ENCODE results near the gene CABP2.
A peak's percentile ranks its signal among the peaks of the same experiment; 100 is the strongest.

Gene CABP2

DNA sequence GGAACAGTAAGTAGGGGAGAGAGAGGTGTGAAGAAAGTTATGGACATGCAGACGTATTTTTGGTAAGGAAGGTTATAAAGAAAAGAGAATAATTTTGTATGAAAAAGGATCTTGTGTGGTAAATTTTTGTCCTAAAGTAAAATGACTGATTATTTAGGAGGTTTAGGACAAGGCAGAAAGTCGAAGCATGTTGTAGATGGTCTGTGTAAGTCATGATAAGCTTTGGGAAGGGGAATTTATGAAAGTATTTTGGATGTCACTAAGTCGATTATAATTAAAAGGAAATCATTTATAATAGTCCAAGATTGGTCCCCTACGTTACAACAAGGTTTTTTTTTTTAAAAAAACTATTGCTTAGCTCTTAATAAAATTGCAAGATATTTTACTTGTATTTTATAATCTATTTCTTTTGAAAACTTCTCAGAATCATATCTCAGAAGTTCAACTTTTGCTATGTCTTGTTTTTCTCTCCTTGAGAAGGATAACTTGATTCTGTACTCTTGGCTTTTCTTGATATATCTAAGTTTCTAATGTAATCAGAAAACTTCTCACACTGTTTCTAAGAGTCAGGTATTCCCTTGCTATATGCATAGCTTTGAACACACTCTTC lies 10.9 kb upstream of the CABP2 start:
- H2AFZ ChIP-seq (ENCODE audit: low read depth, low read length) = no peak overlapping the region
- no peak overlapping the region for H2BK15ac ChIP-seq (ENCODE audit: low read depth, poor library complexity, severe bottlenecking)
- peaks cover 29% of the 10 kb centered on the region for H3K9me3 ChIP-seq (ENCODE audit: control insufficient read depth, low read length)
- 5% methylated on average over 2 of the region's 4 CpGs for WGBS
- H3K79me1 ChIP-seq (replicated peaks; ENCODE audit: low read length, poor library complexity, severe bottlenecking) = no peaks in the 10 kb centered on the region
- no peak overlapping the region for H4K91ac ChIP-seq (ENCODE audit: low read length)
- H2BK12ac ChIP-seq (ENCODE audit: low read length in 2 of 2) = no peak overlapping the region
- H3K4me2 ChIP-seq (ENCODE audit: low read length, poor library complexity, severe bottlenecking) = no peak overlapping the region
- H3K27me3 ChIP-seq (ENCODE audit: control insufficient read depth in 1 of 2, insufficient read depth in 1 of 2, low read length in 2 of 2) = peaks cover 0 to 3% of the 10 kb centered on the region in 2 experiments
- no peak overlapping the region for H3K18ac ChIP-seq (ENCODE audit: low read depth in 1 of 2, low read length in 2 of 2)
- no peaks in the 10 kb centered on the region for H3K36me3 ChIP-seq (ENCODE audit: control insufficient read depth in 1 of 2, insufficient read depth in 2 of 2, low read depth in 1 of 2, low read length in 2 of 2)
- H2AK5ac ChIP-seq (ENCODE audit: low read length, severe bottlenecking) = no peak overlapping the region
- peak; percentile 23 for DNase-seq
- H3K27ac ChIP-seq (ENCODE audit: low read length, poor library complexity, severe bottlenecking) = no peak overlapping the region
- no peak overlapping the region for H3K14ac ChIP-seq (ENCODE audit: low read length in 2 of 2)
- no peak overlapping the region for H3K4ac ChIP-seq (ENCODE audit: low read depth in 1 of 2, low read length in 2 of 2)
- H2BK5ac ChIP-seq (ENCODE audit: low read depth, low read length, poor library complexity, severe bottlenecking) = no peak overlapping the region
- H3K4me1 ChIP-seq (ENCODE audit: control insufficient read depth, insufficient read depth, low read depth, low read length) = peaks cover 8% of the 10 kb centered on the region
- H2BK120ac ChIP-seq (ENCODE audit: low read depth, low read length) = no peak overlapping the region
- H3K23ac ChIP-seq (ENCODE audit: low read length in 2 of 2) = no peak overlapping the region
- no peak overlapping the region for H3K4me3 ChIP-seq (ENCODE audit: insufficient read depth in 1 of 2, low read depth in 1 of 2, low read length in 2 of 2)
- H3K9ac ChIP-seq (ENCODE audit: low read length) = no peak overlapping the region
- H4K8ac ChIP-seq (ENCODE audit: low read length) = no peak overlapping the region

DNA sequence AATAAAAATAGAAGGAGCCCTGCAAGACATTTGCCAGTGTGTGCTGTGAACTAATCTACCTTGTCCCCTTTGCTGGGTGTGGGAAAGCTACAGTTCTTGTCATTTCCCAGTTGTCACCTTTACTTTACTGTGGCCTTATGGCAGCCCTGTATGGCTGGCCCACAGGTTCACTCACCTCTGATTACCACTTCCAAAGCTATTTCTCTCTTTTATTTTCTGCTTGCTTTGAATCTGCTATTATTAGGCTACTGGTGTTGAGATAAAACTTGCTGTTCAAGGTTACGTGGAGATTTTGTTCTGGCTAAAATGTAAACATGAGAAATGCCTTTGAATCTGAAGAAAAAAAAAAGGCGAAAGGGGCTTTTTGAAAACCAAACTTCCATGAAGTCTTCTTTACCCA lies 9.6 kb upstream of the CABP2 start:
- H3K18ac ChIP-seq (ENCODE audit: low read depth in 1 of 2, low read length in 2 of 2) = no peak overlapping the region
- H2BK5ac ChIP-seq (ENCODE audit: low read depth, low read length, poor library complexity, severe bottlenecking) = no peak overlapping the region
- no peak overlapping the region for H3K23ac ChIP-seq (ENCODE audit: low read length in 2 of 2)
- H3K9ac ChIP-seq (ENCODE audit: low read length) = no peak overlapping the region
- H3K4me1 ChIP-seq (ENCODE audit: control insufficient read depth, insufficient read depth, low read depth, low read length) = peaks cover 8% of the 10 kb centered on the region
- no peak overlapping the region for H4K91ac ChIP-seq (ENCODE audit: low read length)
- H2AFZ ChIP-seq (ENCODE audit: low read depth, low read length) = no peak overlapping the region
- no peak overlapping the region for H2AK5ac ChIP-seq (ENCODE audit: low read length, severe bottlenecking)
- H3K14ac ChIP-seq (ENCODE audit: low read length in 2 of 2) = no peak overlapping the region
- peaks cover 29% of the 10 kb centered on the region for H3K9me3 ChIP-seq (ENCODE audit: control insufficient read depth, low read length)
- no peak overlapping the region for H3K4me3 ChIP-seq (ENCODE audit: insufficient read depth in 1 of 2, low read depth in 1 of 2, low read length in 2 of 2)
- no peaks in the 10 kb centered on the region for H3K79me1 ChIP-seq (replicated peaks; ENCODE audit: low read length, poor library complexity, severe bottlenecking)
- no peak for DNase-seq
- H3K27me3 ChIP-seq (ENCODE audit: control insufficient read depth in 1 of 2, insufficient read depth in 1 of 2, low read length in 2 of 2) = peaks cover 0 to 3% of the 10 kb centered on the region in 2 experiments
- H2BK12ac ChIP-seq (ENCODE audit: low read length in 2 of 2) = no peak overlapping the region
- no peak overlapping the region for H2BK15ac ChIP-seq (ENCODE audit: low read depth, poor library complexity, severe bottlenecking)
- no peak overlapping the region for H3K4ac ChIP-seq (ENCODE audit: low read depth in 1 of 2, low read length in 2 of 2)
- H2BK120ac ChIP-seq (ENCODE audit: low read depth, low read length) = no peak overlapping the region
- H3K4me2 ChIP-seq (ENCODE audit: low read length, poor library complexity, severe bottlenecking) = no peak overlapping the region
- no peaks in the 10 kb centered on the region for H3K36me3 ChIP-seq (ENCODE audit: control insufficient read depth in 1 of 2, insufficient read depth in 2 of 2, low read depth in 1 of 2, low read length in 2 of 2)
- no peak overlapping the region for H3K27ac ChIP-seq (ENCODE audit: low read length, poor library complexity, severe bottlenecking)
- WGBS = 85% methylated on average over 2 of the region's 2 CpGs
- H4K8ac ChIP-seq (ENCODE audit: low read length) = no peak overlapping the region

GRCh38 chr11:67530282-67530592 lies 7.0 kb upstream of the CABP2 start:
- Histone ChIP-seq H3K9ac (ENCODE audit: low read length) (no peak overlapping the region), H4K8ac (ENCODE audit: low read length) (no peak overlapping the region), H2BK120ac (ENCODE audit: low read depth, low read length) (no peak overlapping the region), H2AFZ (ENCODE audit: low read depth, low read length) (no peak overlapping the region), H3K27me3 (ENCODE audit: control insufficient read depth in 1 of 2, insufficient read depth in 1 of 2, low read length in 2 of 2) (peaks cover 0 to 14% of the 10 kb centered on the region in 2 experiments), H3K4ac (ENCODE audit: low read depth in 1 of 2, low read length in 2 of 2) (no peak overlapping the region), H2BK5ac (ENCODE audit: low read depth, low read length, poor library complexity, severe bottlenecking) (no peak overlapping the region), H3K4me1 (ENCODE audit: control insufficient read depth, insufficient read depth, low read depth, low read length) (peaks cover 9% of the 10 kb centered on the region), H2BK12ac (ENCODE audit: low read length in 2 of 2) (no peak overlapping the region), H3K4me2 (ENCODE audit: low read length, poor library complexity, severe bottlenecking) (no peak overlapping the region), H3K36me3 (ENCODE audit: control insufficient read depth in 1 of 2, insufficient read depth in 2 of 2, low read depth in 1 of 2, low read length in 2 of 2) (no peaks in the 10 kb centered on the region), H2AK5ac (ENCODE audit: low read length, severe bottlenecking) (no peak overlapping the region), H3K79me1 (replicated peaks; ENCODE audit: low read length, poor library complexity, severe bottlenecking) (no peaks in the 10 kb centered on the region), H4K91ac (ENCODE audit: low read length) (no peak overlapping the region), H3K14ac (ENCODE audit: low read length in 2 of 2) (no peak overlapping the region), H3K18ac (ENCODE audit: low read depth in 1 of 2, low read length in 2 of 2) (no peak overlapping the region), H2BK15ac (ENCODE audit: low read depth, poor library complexity, severe bottlenecking) (no peak overlapping the region), H3K4me3 (ENCODE audit: insufficient read depth in 1 of 2, low read depth in 1 of 2, low read length in 2 of 2) (no peak overlapping the region), H3K23ac (ENCODE audit: low read length in 2 of 2) (no peak overlapping the region), H3K27ac (ENCODE audit: low read length, poor library complexity, severe bottlenecking) (no peak overlapping the region), H3K9me3 (ENCODE audit: control insufficient read depth, low read length) (peaks cover 28% of the 10 kb centered on the region)
- WGBS = 96% methylated on average over 5 of the region's 5 CpGs
- DNase-seq = no peak

GRCh38 chr11:67528376-67528775 lies 5.1 kb upstream of the CABP2 start:
- Histone ChIP-seq H2BK12ac (ENCODE audit: low read length in 2 of 2) (no peak overlapping the region), H2BK5ac (ENCODE audit: low read depth, low read length, poor library complexity, severe bottlenecking) (no peak overlapping the region), H3K9ac (ENCODE audit: low read length) (no peak overlapping the region), H2AK5ac (ENCODE audit: low read length, severe bottlenecking) (no peak overlapping the region), H4K91ac (ENCODE audit: low read length) (no peak overlapping the region), H3K4ac (ENCODE audit: low read depth in 1 of 2, low read length in 2 of 2) (no peak overlapping the region), H3K4me1 (ENCODE audit: control insufficient read depth, insufficient read depth, low read depth, low read length) (peaks cover 11% of the 10 kb centered on the region), H3K27ac (ENCODE audit: low read length, poor library complexity, severe bottlenecking) (no peak overlapping the region), H3K23ac (ENCODE audit: low read length in 2 of 2) (no peak overlapping the region), H3K4me3 (ENCODE audit: insufficient read depth in 1 of 2, low read depth in 1 of 2, low read length in 2 of 2) (no peak overlapping the region), H3K27me3 (ENCODE audit: control insufficient read depth in 1 of 2, insufficient read depth in 1 of 2, low read length in 2 of 2) (peaks cover 0 to 29% of the 10 kb centered on the region in 2 experiments), H3K14ac (ENCODE audit: low read length in 2 of 2) (no peak overlapping the region), H2BK15ac (ENCODE audit: low read depth, poor library complexity, severe bottlenecking) (no peak overlapping the region), H3K9me3 (ENCODE audit: control insufficient read depth, low read length) (peaks cover 13% of the 10 kb centered on the region), H3K36me3 (ENCODE audit: control insufficient read depth in 1 of 2, insufficient read depth in 2 of 2, low read depth in 1 of 2, low read length in 2 of 2) (no peaks in the 10 kb centered on the region), H3K4me2 (ENCODE audit: low read length, poor library complexity, severe bottlenecking) (no peak overlapping the region), H2AFZ (ENCODE audit: low read depth, low read length) (no peak overlapping the region), H3K79me1 (replicated peaks; ENCODE audit: low read length, poor library complexity, severe bottlenecking) (no peaks in the 10 kb centered on the region), H2BK120ac (ENCODE audit: low read depth, low read length) (no peak overlapping the region), H4K8ac (ENCODE audit: low read length) (no peak overlapping the region), H3K18ac (ENCODE audit: low read depth in 1 of 2, low read length in 2 of 2) (no peak overlapping the region)
- WGBS = 78% methylated on average over 4 of the region's 4 CpGs
- no peak for DNase-seq

All from mesenchymal stem cell (in vitro differentiated cells and primary cell).